ENCODE data around the gene NRP1.
A peak's percentile ranks its signal among the peaks of the same experiment; 100 is the strongest.
"Not testable (repeated sequence)": the region's sequence is repeated elsewhere in the genome, so short reads cannot be mapped to it uniquely, and the experiment has no call there.

The NRP1 gene

DNA sequence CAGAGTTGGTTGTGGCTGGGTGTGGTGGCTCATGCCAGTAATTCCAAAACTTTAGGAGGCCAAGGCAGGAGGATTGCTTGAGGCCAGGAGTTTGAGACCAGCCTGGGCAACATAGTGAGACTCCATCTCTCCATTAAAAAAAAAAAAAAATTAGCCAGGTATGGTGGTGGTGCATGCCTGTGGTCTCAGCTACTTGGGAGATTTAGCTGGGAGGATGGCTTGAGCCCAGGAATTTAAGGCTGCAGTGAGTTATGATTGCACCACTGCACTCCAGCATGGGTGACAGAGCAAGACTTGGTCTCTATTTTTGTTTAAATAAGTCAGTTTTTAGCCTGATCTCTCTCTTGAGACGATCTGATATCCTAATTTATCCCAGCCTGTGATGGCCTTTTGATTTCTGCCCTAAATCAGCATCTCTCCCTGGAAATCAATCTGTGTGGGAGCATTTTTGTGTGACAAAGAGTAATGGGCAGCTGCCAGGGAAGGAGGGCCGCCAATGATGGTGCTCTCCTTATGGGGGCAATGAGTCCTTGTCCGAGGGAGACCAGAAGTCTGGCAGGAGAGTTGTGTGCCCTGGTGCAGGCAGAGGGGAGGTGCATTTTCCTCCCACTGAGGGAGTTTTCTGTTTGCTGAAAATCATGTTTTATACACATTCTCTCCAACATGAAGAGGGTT, 111.0 kb downstream of the NRP1 start:
- DNase-seq (ENCODE audit: low read depth, low spot score) = no peak
- H3K4me3 ChIP-seq (ENCODE audit: low read depth, low read length) = no peak overlapping the region
- ChIA-PET CTCF (no interaction called here), POLR2A (no interaction called here)
- TF ChIP-seq, protein P1, sequence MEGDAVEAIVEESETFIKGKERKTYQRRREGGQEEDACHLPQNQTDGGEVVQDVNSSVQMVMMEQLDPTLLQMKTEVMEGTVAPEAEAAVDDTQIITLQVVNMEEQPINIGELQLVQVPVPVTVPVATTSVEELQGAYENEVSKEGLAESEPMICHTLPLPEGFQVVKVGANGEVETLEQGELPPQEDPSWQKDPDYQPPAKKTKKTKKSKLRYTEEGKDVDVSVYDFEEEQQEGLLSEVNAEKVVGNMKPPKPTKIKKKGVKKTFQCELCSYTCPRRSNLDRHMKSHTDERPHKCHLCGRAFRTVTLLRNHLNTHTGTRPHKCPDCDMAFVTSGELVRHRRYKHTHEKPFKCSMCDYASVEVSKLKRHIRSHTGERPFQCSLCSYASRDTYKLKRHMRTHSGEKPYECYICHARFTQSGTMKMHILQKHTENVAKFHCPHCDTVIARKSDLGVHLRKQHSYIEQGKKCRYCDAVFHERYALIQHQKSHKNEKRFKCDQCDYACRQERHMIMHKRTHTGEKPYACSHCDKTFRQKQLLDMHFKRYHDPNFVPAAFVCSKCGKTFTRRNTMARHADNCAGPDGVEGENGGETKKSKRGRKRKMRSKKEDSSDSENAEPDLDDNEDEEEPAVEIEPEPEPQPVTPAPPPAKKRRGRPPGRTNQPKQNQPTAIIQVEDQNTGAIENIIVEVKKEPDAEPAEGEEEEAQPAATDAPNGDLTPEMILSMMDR (IDR thresholded peaks at IDR 0.05; ENCODE audit: insufficient read depth, low read length, missing control alignments) = no peak

DNA sequence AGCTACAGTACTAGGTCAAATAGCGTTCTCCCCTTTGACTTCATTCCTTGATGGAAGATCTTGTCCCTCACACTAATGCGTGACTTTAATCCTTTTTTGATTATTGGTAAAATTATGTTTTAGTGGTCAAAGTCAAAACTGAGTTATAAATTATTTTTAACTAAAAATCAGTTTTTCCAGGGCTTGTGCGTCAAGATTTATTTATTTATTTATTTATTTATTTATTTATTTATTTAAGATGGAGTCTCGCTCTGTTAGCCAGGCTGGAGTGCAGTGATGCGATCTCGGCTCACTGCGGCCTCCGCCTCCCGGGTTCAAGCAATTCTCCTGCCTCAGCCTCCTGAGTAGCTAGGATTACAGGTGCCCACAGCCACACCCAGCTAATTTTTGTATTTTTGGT, 112.2 kb downstream of the NRP1 start:
- CTCF ChIA-PET, POLR2A ChIA-PET: not testable (repeated sequence)

DNA sequence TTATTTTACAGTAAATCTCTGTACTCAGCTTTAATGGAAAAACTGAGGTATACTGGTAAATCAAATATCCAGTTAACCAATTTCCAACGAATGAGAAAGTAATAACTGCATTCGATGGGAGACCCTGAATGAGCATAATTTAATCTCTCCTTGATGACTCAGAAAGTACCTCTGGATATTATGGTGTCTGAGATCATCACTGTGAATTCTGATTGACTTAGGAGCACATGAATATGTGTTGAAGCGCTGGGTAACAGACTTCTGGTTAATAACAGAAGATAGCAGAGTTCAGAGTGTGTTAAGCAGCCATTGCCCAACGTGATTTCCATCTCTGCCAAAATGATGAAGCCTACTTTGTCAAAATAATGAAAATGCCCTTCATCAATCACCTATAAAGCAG, 116.6 kb downstream of the NRP1 start:
- DNase-seq (ENCODE audit: low read depth, low spot score) = no peak
- POLR2A ChIA-PET = no interaction called here
- CTCF ChIA-PET = interaction anchor here (1.2 kb wide), 1 partner anchor 25 kb away, joined by 4 read pairs; no protein-coding TSS in a partner anchor
- TF ChIP-seq, protein P1 (IDR thresholded peaks at IDR 0.05; ENCODE audit: insufficient read depth, low read length, missing control alignments) = no peak
- no peak overlapping the region for H3K4me3 ChIP-seq (ENCODE audit: low read depth, low read length)

More for the DNA sequence above, 112.2 kb downstream of the NRP1 start:
- H3K4me3 ChIP-seq (ENCODE audit: low read depth, low read length); DNase-seq (ENCODE audit: low read depth, low spot score): not testable (repeated sequence)

DNA sequence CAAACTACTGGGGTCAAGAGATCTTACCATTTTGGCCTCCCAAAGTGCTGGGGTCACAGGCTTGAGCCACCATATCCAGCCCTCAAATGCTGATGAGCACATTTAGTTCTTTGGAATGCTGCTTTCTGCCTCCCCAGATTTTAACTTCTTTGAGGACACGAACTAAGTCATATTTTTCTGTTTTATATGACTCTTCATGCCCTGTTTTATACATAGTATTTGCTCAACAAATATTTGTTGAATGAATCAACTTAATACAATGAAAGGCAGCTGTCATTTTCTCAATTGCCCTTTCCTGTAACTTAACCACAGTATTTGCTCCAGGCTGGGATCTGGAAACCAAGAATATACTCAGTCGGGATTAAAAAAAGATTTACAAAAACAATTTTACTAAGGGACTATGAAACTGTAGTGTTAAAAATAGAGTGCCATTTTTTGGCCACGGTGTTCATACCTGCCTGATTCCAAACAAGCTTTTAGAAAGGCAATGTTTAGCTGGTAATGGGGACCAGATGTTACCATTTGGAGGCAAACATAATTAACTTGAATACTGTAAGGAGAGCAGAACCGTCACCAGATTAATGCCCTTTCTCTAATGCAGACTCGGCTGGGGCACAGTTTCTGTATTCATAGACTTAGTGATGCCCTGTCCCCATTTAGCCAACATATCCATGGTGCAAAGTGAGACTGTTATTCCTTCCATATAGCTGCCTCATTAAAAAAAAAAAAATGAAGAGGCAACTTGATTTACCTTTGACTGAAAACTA, 117.6 kb downstream of the NRP1 start:
- no peak overlapping the region for H3K4me3 ChIP-seq (ENCODE audit: low read depth, low read length)
- TF ChIP-seq, protein P1 (IDR thresholded peaks at IDR 0.05; ENCODE audit: insufficient read depth, low read length, missing control alignments) = no peak
- no peak for DNase-seq (ENCODE audit: low read depth, low spot score)
- CTCF ChIA-PET = interaction anchor here (1.2 kb wide), 1 partner anchor 24 kb away, joined by 4 read pairs; no protein-coding TSS in a partner anchor
- POLR2A ChIA-PET = no interaction called here

DNA sequence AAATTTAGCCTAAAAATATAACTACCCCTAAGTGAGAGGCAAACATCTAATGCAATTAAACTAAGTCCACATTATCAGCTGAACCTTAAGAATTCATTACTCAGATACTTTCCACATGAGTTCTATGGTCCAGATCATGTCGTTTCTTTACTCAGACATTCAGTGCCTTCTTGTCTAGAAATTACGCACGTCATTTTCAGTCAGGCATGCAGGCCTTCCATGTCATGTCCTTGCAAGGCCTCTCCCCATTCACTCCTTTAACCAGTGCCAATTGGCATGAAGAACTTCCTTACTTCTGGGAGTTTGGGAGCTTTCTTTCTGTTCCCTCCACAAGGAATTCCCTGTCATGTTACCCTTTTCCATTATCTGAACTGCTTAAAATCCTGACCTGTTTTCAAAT, 118.8 kb downstream of the NRP1 start:
- TF ChIP-seq, protein P1 (IDR thresholded peaks at IDR 0.05; ENCODE audit: insufficient read depth, low read length, missing control alignments) = no peak
- POLR2A ChIA-PET = interaction anchor here (1.0 kb wide), 1 partner anchor 23 kb away, joined by 6 read pairs; no protein-coding TSS in a partner anchor
- CTCF ChIA-PET = interaction anchor here (1.2 kb wide), 1 partner anchor 22 kb away, joined by 6 read pairs; no protein-coding TSS in a partner anchor
- no peak for DNase-seq (ENCODE audit: low read depth, low spot score)
- H3K4me3 ChIP-seq (ENCODE audit: low read depth, low read length) = no peak overlapping the region

DNA sequence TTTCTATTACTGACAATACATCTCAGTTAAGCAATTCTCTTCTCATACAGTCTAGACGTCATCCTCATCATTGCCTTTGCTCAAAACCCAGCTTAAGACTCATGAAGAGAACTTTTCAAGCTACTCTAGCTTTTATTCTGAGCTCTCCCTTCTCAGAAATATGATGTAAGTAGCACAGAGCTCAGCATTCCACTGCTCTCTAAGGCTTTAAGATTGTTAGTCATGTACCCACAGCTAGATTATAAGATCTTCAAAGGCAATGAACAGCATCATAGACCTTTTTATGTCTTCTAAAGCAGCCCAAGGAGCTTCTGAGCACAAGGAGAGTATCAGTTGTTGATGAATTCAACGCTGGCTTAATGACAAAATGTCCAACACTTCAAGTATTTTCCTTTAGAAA, 119.3 kb downstream of the NRP1 start:
- TF ChIP-seq, protein P1 (IDR thresholded peaks at IDR 0.05; ENCODE audit: insufficient read depth, low read length, missing control alignments) = no peak
- DNase-seq (ENCODE audit: low read depth, low spot score) = peak; percentile 79
- ChIA-PET POLR2A (interaction anchor here (1.0 to 1.2 kb wide), 2 partner anchors 19 to 23 kb away, joined by 4 to 6 read pairs; no protein-coding TSS in a partner anchor), CTCF (interaction anchor here (1.2 kb wide), 1 partner anchor 22 kb away, joined by 6 read pairs; no protein-coding TSS in a partner anchor)
- H3K4me3 ChIP-seq (ENCODE audit: low read depth, low read length) = no peak overlapping the region
